GM23248 (cell line): ENCODE measurements around the gene SYNPO2. TPM values are rescaled to one million over a fixed set of nuclear protein-coding genes. Genes with fewer than 3 reads are reported as not detected.

Experiments
- DNase-seq: peaks from one replicate; pipeline ENCODE4 v3.0.0-alpha.2; 2015
- H2AFZ ChIP-seq: fragments of 200-600 bp; sonication (generic); 2 replicates; pipeline ENCODE4 v1.6.1; 2016; ENCODE audit warnings: antibody characterized with exemption
- H3F3A ChIP-seq: fragments of 200-600 bp; sonication (generic); 2 replicates; pipeline ENCODE4 v1.6.1; 2016; ENCODE audit warnings: mild to moderate bottlenecking, antibody characterized with exemption, mixed run types; ENCODE audit not compliant: insufficient read depth
- H3K27ac ChIP-seq: fragments of 200-600 bp; sonication (generic); 2 replicates; pipeline ENCODE4 v1.5.1; 2016; ENCODE audit warnings: mild to moderate bottlenecking
- H3K27me3 ChIP-seq: fragments of 200-600 bp; sonication (generic); replicated peaks from 2 replicates; pipeline ENCODE4 v1.6.1; 2016; ENCODE audit warnings: mild to moderate bottlenecking; ENCODE audit not compliant: insufficient read depth
- H3K36me3 ChIP-seq: fragments of 200-600 bp; sonication (generic); 2 replicates; pipeline ENCODE4 v1.6.1; 2016; ENCODE audit warnings: low read depth, mild to moderate bottlenecking
- H3K4me1 ChIP-seq: fragments of 200-600 bp; sonication (generic); 2 replicates; pipeline ENCODE4 v1.6.1; 2016; ENCODE audit warnings: mild to moderate bottlenecking; ENCODE audit not compliant: insufficient read depth
- H3K4me2 ChIP-seq: fragments of 200-600 bp; sonication (generic); one replicate; pipeline ENCODE4 v1.6.1; 2016; ENCODE audit warnings: mild to moderate bottlenecking; ENCODE audit not compliant: unreplicated experiment
- H3K4me3 ChIP-seq: fragments of 200-600 bp; sonication (generic); 2 replicates; pipeline ENCODE4 v1.5.1; 2016; ENCODE audit warnings: mild to moderate bottlenecking
- H3K79me2 ChIP-seq: fragments of 200-600 bp; sonication (generic); 2 replicates; pipeline ENCODE4 v1.6.1; 2016; ENCODE audit warnings: mild to moderate bottlenecking; ENCODE audit not compliant: insufficient read depth
- H3K9ac ChIP-seq: fragments of 200-600 bp; sonication (generic); 2 replicates; pipeline ENCODE4 v1.6.1; 2016; ENCODE audit warnings: mild to moderate bottlenecking
- H3K9me2 ChIP-seq: fragments of 200-600 bp; sonication (generic); 2 replicates; pipeline ENCODE4 v1.6.1; 2016; ENCODE audit warnings: mixed run types, mild to moderate bottlenecking, moderate library complexity; ENCODE audit not compliant: insufficient read depth
- H3K9me3 ChIP-seq: fragments of 200-600 bp; sonication (generic); one replicate; pipeline ENCODE4 v1.6.1; 2017; ENCODE audit warnings: low read depth
- H4K20me1 ChIP-seq: fragments of 200-600 bp; sonication (generic); 2 replicates; pipeline ENCODE4 v1.6.0; 2016; ENCODE audit not compliant: insufficient read depth
- EZH2 ChIP-seq: fragments of 200-600 bp; sonication (generic); IDR thresholded peaks from 2 replicates; pipeline ENCODE4 v1.6.1; 2018; ENCODE audit warnings: antibody characterized with exemption, mild to moderate bottlenecking; ENCODE audit not compliant: insufficient read depth, poor library complexity, severe bottlenecking
- EZH2phosphoT487 ChIP-seq: fragments of 200-600 bp; sonication (generic); IDR thresholded peaks from 2 replicates; pipeline ENCODE4 v1.6.1; 2018; ENCODE audit warnings: antibody characterized with exemption, moderate library complexity, mild to moderate bottlenecking, low read depth; ENCODE audit not compliant: insufficient read depth
- WGBS, 2 experiments: methylation state at CpG; one replicate each; pipeline ENCODE4 v1.1.6; 2015 to 2017; ENCODE audit warnings: low lambda C conversion rate in 2 of 2, low coverage in 1 of 2; ENCODE audit errors: missing lambda C conversion rate in 2 of 2; 5-methylcytosine and 5-hydroxymethylcytosine counted together
- in situ Hi-C: fragments of 300-500 bp; cut with MboI; formaldehyde crosslinking; loops from 2 replicates; pipeline ENCODE4 v1.15.0; 2020
- polyA plus RNA-seq: library from polyadenylated mRNA; unstranded; fragments of >200 nt; fragmentation: Nextera tagmentation; extraction: Ambion mirVana; gene quantifications from 2 replicates; pipeline ENCODE4 v1.2.1, GENCODE V29; 2016
- total RNA-seq: library from RNA; depleted of rRNA; stranded (reverse); fragments of >200 nt; shearing (Covaris generic); gene quantifications from 2 replicates; pipeline ENCODE4 v1.2.3, GENCODE V29; 2014

Gene SYNPO2
- total and polyA plus RNA-seq, 2 experiments from 2014 or later = 3.1 to 5.0 TPM

- Histone ChIP-seq H3F3A (no peaks in the 10 kb centered on the region), H3K79me2 (no peaks in the 10 kb centered on the region), H3K9ac (no peak overlapping the region), H3K36me3 (no peaks in the 10 kb centered on the region), H3K4me3 (no peak overlapping the region), H3K9me3 (no peaks in the 10 kb centered on the region), H3K4me2 (no peak overlapping the region), H3K4me1 (peaks cover 10% of the 10 kb centered on the region), H3K27me3 (no peaks in the 10 kb centered on the region), H4K20me1 (no peaks in the 10 kb centered on the region), H3K9me2 (no peaks in the 10 kb centered on the region), H2AFZ (no peak overlapping the region), H3K27ac (no peak overlapping the region)
- TF ChIP-seq EZH2phosphoT487 (no peak), EZH2 (no peak)
- no peak for DNase-seq
- in situ Hi-C loops = loop anchor here (25.0 kb wide), 1 partner anchor 111 kb away; no protein-coding TSS in a partner anchor
These were observed 159.8 kb downstream of the SYNPO2 start for GRCh38 chr4:119048446-119048845.

GRCh38 chr4:119049342-119049741, 160.7 kb downstream of the SYNPO2 start:
- Histone ChIP-seq H3K27me3 (no peaks in the 10 kb centered on the region), H3K4me3 (no peak overlapping the region), H3F3A (no peaks in the 10 kb centered on the region), H3K79me2 (no peaks in the 10 kb centered on the region), H3K9me2 (no peaks in the 10 kb centered on the region), H3K9me3 (no peaks in the 10 kb centered on the region), H3K4me1 (peaks cover 11% of the 10 kb centered on the region), H3K4me2 (no peak overlapping the region), H2AFZ (no peak overlapping the region), H4K20me1 (no peaks in the 10 kb centered on the region), H3K27ac (no peak overlapping the region), H3K9ac (no peak overlapping the region), H3K36me3 (no peaks in the 10 kb centered on the region)
- WGBS, 2 experiments = 92 to 96% methylated on average over 2 of the region's 2 CpGs
- in situ Hi-C loops = loop anchor here (25.0 kb wide), 1 partner anchor 112 kb away; no protein-coding TSS in a partner anchor
- TF ChIP-seq EZH2phosphoT487 = no peak
- TF ChIP-seq EZH2 = no peak
- DNase-seq = no peak

GRCh38 chr4:119050527-119051090, 162.0 kb downstream of the SYNPO2 start:
- in situ Hi-C loops = no loop called here
- no peaks in the 10 kb centered on the region for H3F3A ChIP-seq
- no peak overlapping the region for H2AFZ ChIP-seq
- H3K4me3 ChIP-seq = no peak overlapping the region
- no peak overlapping the region for H3K27ac ChIP-seq
- peaks cover 11% of the 10 kb centered on the region for H3K4me1 ChIP-seq
- no peak overlapping the region for H3K9ac ChIP-seq
- 73 to 76% methylated on average over 7 of the region's 7 CpGs for WGBS, 2 experiments
- peak; percentile 22 for DNase-seq
- TF ChIP-seq EZH2 (no peak), EZH2phosphoT487 (no peak)
- H3K27me3 ChIP-seq = no peaks in the 10 kb centered on the region
- no peaks in the 10 kb centered on the region for H4K20me1 ChIP-seq
- no peaks in the 10 kb centered on the region for H3K9me3 ChIP-seq
- no peak overlapping the region for H3K4me2 ChIP-seq
- no peaks in the 10 kb centered on the region for H3K9me2 ChIP-seq
- H3K79me2 ChIP-seq = no peaks in the 10 kb centered on the region
- no peaks in the 10 kb centered on the region for H3K36me3 ChIP-seq

GRCh38 chr4:119053245-119053644, 164.6 kb downstream of the SYNPO2 start:
- H3K4me2 ChIP-seq = no peak overlapping the region
- no peak overlapping the region for H3K9ac ChIP-seq
- H2AFZ ChIP-seq = no peak overlapping the region
- no peaks in the 10 kb centered on the region for H3K9me2 ChIP-seq
- H3K27me3 ChIP-seq = no peaks in the 10 kb centered on the region
- TF ChIP-seq EZH2phosphoT487 (no peak), EZH2 (no peak)
- in situ Hi-C loops = no loop called here
- H3K4me3 ChIP-seq = no peak overlapping the region
- peak; percentile 17 for DNase-seq
- H3K9me3 ChIP-seq = no peaks in the 10 kb centered on the region
- 90 to 92% methylated on average over 2 of the region's 2 CpGs for WGBS, 2 experiments
- H3K79me2 ChIP-seq = no peaks in the 10 kb centered on the region
- H3K27ac ChIP-seq = no peak overlapping the region
- H4K20me1 ChIP-seq = no peaks in the 10 kb centered on the region
- H3K36me3 ChIP-seq = no peaks in the 10 kb centered on the region
- peaks cover 5% of the 10 kb centered on the region; the same call in 1 of the 2 replicates for H3K4me1 ChIP-seq
- no peaks in the 10 kb centered on the region for H3F3A ChIP-seq
